Measurements from ENCODE around the gene MORC3. TPM values are rescaled to one million over a fixed set of nuclear protein-coding genes. Genes with fewer than 3 reads are reported as not detected.
"Not testable (repeated sequence)": the region's sequence is repeated elsewhere in the genome, so short reads cannot be mapped to it uniquely, and the experiment has no call there.

The MORC3 gene
- 16.2 TPM for total RNA-seq

- DNase-seq (ENCODE audit: low read depth in 2 of 3, low spot score in 2 of 3) = peak; percentile 99 to 100 (median 99)
Observed at GRCh38 chr21:36319767-36320420, at the start of gene MORC3. Gene MORC3, plus strand, starts transcription at chr21:36320197. Its CDS starts 68 bp downstream, at chr21:36320265.

- DNase-seq (ENCODE audit: low read depth in 2 of 3, low spot score in 2 of 3) = not testable (repeated sequence)
Observed at GRCh38 chr21:36270786-36271695, 49.0 kb upstream of the MORC3 start.

DNA sequence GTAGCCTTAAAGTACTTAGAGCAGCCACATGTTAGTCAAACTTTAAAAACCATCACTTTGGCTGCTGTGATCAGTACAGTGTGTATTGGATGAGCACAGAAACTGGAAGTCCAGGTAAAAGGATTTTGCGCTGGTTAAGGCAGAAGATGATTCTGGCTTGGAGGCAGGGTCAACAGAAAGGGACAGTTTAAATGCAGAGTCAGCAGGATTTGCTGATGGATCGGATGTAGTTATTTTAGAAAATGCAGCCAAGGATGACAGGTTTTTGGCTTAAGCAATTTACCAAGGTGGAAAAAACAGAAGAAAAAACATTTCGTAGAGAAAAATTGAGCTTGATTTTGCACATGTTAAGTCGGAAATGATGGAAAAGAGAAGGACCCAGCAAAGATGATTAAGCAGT, 45.9 kb upstream of the MORC3 start:
- DNase-seq (ENCODE audit: low read depth in 2 of 3, low spot score in 2 of 3) = no peak

DNA sequence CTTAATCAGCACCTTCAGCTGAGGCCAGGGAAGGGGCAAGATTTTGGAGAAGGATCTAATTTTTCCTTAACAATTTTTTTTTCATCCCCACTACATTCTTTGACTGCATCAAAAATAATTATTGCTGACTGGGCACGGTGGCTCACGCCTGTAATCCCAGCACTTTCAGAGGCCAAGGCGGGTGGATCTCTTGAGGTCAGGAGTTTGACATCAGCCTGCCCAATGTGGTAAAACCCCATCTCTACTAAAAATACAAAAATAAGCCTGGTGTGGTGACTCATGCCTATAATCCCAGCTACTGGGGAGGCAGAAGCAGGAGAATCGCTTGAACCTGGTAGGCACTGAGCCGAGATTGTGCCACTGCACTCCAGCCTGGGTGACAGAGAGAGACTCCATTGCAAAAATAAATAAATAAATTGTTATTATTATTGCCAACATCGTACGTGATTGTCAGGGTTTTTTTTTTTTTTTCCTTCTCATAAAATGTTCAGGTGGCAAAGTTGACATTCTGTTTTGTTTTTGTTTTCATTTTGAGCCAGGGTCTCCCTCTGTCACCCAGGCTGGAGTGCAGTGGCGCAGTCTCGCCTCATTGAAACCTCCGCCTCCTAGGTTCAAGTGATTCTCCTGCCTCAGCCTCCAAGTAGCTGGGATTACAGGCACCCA, 37.3 kb upstream of the MORC3 start:
- no peak for DNase-seq (ENCODE audit: low read depth in 2 of 3, low spot score in 2 of 3)

DNA sequence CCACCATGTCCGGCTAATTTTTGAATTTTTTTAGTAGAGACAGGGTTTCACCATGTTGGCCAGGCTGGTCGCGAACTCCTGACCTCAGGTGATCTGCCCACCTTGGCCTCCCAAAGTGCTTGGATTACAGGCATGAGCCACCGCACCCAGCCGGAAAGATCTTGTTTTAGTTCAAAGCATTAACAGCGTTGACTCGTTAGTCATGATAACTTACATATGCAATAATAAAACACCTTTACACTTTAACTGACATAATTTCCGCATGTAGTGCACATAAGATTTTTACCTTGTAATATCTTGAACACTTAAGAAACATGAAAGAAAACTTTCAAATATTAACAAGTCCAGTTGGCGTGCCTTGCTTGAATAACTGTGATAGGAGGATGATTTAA, 36.8 kb upstream of the MORC3 start:
- DNase-seq (ENCODE audit: low read depth in 2 of 3, low spot score in 2 of 3) = not testable (repeated sequence)

DNA sequence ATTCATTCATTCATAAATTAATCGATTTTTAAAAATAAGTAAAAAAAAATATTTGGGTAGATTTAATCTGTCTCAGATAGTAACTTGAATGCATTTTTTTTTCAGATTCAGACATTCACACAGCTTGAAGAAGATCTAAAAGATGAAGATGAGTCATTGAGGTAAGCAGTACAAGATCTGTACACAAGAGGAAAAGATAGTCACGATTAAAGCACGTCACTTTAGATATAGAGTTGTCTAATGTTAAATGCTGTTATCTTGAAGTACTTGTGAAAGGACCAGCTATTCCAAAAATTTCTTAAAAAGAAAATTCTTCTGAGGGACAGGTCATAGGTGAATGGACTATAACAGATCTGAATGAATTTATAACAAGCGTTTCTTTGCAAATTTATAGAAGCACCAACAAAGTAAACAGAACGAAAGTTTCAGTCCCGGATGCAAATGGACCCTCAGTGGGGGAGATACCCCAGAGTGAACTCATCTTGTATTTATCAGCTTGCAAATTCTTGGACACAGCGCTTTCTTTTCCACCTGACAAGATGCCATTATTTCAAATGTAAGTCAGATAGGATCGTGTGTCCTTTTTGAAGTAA, 31.2 kb upstream of the MORC3 start:
- DNase-seq (ENCODE audit: low read depth in 2 of 3, low spot score in 2 of 3) = no peak

- no peak for DNase-seq (ENCODE audit: low read depth in 2 of 3, low spot score in 2 of 3)
Observed at GRCh38 chr21:36291509-36291908, 28.5 kb upstream of the MORC3 start.

GRCh38 chr21:36297406-36297937, 22.5 kb upstream of the MORC3 start:
- no peak for DNase-seq (ENCODE audit: low read depth in 2 of 3, low spot score in 2 of 3)

GRCh38 chr21:36297938-36298572, 21.9 kb upstream of the MORC3 start:
- peak; percentile 57 to 76 (median 72) for DNase-seq (ENCODE audit: low read depth in 2 of 3, low spot score in 2 of 3)

GRCh38 chr21:36306872-36307534, 13.0 kb upstream of the MORC3 start:
- DNase-seq (ENCODE audit: low read depth in 2 of 3, low spot score in 2 of 3) = no peak

DNA sequence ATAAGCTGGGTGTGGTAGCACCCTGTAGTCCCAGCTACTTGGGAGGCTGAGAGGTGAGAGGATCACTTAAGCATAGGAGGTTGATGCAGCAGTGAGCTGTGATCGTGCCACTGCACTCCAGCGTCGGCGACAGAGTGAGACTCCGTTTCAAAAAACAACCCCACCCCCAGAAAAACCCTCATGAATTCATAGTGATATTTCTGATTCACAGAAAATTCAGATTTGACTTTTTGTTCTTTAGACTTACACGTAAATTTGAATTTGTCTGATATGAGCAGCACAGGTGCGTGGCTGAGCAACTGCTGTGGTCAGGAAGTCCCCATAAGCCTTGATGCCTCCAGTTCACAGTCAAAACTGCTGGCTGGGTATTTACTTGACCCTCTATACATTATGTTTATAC, 10.0 kb upstream of the MORC3 start:
- no peak for DNase-seq (ENCODE audit: low read depth in 2 of 3, low spot score in 2 of 3)

DNA sequence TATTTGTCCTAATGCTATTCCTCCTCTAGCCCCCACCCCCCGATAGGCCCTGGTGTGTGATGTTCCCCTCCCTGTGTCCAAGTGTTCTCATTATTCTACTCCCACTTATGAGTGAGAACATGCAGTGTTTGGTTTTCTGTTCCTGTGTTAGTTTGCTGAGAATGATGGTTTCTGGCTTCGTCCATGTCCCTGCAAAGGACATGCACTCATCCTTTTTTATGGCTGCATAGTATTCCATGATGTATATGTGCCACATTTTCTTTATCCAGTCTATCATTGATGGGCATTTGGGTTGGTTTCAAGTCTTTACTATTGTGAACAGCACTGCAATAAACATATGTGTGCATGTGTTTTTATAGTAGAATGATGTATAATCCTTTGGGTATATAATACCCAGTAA, 6.6 kb upstream of the MORC3 start:
- not testable (repeated sequence) for DNase-seq (ENCODE audit: low read depth in 2 of 3, low spot score in 2 of 3)

DNA sequence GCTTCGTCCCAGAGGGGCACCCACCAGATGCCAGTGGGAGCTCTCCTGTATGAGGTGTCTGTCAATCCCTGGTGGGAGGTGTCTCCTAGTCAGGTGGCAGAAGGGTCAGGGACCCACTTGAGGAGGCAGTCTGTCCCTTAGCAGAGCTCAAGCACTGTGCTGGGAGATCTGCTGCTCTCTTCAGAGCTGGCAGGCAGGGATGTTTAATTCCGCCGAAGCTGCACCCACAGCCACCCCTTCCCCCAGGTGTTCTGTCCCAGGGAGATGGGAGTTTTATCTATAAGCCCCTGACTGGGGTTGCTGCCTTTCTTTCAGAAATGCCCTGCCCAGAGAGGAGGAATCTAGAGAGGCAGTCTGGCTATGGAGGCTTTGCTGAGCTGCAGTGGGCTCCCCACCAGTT, 4.0 kb upstream of the MORC3 start:
- DNase-seq (ENCODE audit: low read depth in 2 of 3, low spot score in 2 of 3) = not testable (repeated sequence)

- no peak for DNase-seq (ENCODE audit: low read depth in 2 of 3, low spot score in 2 of 3)
Observed at GRCh38 chr21:36316872-36317484, 3.0 kb upstream of the MORC3 start.

DNA sequence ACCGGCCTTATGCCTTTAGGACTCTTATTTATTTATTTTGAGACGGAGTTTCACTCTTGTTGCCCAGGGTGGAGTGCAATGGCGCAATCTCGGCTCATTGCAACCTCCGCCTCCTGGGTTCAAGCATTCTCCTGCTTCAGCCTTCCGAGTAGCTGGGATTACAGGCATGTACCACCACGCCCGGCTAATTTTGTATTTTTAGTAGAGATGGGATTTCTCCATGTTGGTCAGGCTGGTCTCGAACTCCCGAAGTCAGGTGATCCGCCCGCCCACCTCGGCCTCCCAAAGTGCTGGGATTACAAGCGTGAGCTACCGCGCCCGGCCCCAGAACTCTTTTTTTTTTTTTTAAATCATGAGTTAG, 611 bp upstream of the MORC3 start:
- DNase-seq (ENCODE audit: low read depth in 2 of 3, low spot score in 2 of 3) = not testable (repeated sequence)

- peak in 1 of 3 donors; percentile 48 for DNase-seq (ENCODE audit: low read depth in 2 of 3, low spot score in 2 of 3)
Observed at GRCh38 chr21:36320421-36321324, 676 bp downstream of the MORC3 start.

DNA sequence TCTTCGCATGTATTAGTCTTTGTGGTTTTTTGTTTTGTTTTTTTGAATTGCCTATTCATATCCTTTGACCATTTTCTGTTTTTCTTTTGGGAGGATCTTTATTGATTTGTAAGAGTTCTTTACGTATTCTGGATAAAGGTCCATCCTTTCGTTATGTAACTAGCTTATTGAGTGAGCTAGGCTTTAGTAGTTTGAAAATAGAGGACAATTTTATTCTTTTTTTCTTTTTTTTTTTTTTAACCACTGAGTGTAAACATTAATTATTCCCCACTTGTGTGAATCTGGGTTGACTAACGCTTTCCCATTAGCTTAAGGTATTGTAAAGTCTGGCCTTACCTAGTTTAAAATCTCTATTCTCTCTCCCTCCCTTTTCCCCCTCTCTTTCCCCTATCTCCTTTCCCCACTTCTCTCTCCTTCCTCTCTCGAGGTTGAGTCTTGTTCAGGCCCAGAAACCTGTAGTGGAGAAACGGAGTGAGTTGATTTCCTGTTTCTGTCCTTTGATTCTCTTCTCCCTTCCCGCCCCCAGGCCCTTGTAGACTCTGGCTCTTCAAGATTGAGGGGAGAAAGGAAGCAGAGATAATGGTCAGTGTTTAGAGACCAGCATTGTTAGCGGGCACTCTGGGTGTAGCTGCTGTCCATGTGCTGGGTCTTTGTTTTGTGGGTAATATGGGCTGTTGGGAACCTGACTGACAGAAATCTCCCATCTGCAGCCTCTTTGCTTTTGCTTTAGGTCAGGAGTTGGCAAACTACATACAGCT, 1.5 kb downstream of the MORC3 start:
- DNase-seq (ENCODE audit: low read depth in 2 of 3, low spot score in 2 of 3) = peak in 1 of 3 donors; percentile 33

DNA sequence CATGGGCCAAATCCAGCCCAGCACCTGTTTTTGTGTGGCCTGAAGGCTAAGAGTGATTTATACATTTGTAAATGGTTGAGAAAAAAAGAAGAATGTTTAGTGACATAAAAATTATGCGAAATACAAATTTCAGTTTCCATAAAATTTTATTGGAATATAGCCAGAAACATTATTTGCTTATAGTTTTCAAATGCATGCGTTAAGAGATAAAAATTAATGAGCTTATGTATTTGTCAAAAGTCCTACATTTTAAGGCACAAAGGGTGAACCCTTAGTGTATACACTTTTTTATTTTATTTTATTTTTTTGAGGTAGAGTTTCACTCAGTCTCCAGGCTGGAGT, 2.1 kb downstream of the MORC3 start:
- no peak for DNase-seq (ENCODE audit: low read depth in 2 of 3, low spot score in 2 of 3)

Data from hematopoietic multipotent progenitor cell (in vitro differentiated cells).